NCI-H2107 (cell line): ENCODE measurements around the gene FBXL14.

Source experiments
- DNase-seq: peaks from one replicate; lab custom pipeline; 2025; lab: John Stamatoyannopoulos, UW

FBXL14 gene

DNA sequence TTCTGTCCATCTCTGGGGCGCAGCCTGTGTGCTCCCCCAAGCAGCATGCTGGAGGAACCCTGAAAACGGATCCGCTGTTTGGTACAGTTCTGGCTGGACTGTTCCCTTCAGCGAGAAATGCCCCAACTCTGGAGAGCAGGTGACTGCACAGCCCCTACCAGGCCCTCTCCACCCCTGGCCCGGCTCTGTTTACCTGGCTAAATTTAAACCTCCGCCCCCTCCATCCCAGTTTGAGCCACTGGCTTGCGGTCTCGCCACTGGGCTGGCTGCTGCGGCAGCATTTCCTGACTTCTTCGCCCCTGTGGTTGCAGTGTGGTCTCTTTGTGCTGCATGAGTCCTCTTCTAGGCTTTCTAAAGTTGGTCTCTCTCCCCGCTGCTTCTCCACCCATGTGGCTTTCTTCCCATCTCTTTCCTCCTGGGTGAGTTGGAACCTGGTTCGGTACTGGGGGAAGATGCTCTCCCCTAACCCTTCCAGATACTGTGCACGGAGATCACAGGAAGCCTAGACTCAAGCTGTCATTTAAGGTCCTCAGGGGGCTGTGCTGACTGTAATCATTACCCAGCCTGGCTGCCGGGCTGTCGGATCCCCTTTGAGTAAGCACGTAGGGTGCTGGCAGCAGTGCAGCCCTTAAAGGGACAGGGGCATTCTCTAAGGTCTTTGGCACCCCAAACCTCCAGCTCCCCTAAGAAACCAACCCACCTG is 60.6 kb downstream of the FBXL14 start:
- DNase-seq: no peak

DNA sequence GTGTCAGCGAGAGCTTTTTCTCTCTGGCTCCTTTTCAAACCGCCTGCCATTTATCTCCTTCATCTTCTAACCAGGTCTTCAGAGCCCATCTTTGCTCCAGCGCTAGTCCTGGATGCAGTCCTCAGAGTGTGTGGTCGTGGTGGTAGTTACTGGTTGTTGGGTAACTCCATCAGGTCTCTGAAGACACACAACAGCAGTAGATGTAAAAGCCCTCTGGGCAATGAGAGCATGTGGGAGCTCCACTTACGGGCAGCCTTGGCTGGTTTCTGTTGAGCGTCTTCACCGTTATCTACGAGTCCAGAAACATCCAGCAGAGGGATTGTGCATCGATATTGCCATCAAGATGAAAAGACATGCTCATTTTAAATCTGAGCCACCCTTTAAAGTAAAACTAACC is 61.2 kb downstream of the FBXL14 start:
- DNase-seq: no peak

DNA sequence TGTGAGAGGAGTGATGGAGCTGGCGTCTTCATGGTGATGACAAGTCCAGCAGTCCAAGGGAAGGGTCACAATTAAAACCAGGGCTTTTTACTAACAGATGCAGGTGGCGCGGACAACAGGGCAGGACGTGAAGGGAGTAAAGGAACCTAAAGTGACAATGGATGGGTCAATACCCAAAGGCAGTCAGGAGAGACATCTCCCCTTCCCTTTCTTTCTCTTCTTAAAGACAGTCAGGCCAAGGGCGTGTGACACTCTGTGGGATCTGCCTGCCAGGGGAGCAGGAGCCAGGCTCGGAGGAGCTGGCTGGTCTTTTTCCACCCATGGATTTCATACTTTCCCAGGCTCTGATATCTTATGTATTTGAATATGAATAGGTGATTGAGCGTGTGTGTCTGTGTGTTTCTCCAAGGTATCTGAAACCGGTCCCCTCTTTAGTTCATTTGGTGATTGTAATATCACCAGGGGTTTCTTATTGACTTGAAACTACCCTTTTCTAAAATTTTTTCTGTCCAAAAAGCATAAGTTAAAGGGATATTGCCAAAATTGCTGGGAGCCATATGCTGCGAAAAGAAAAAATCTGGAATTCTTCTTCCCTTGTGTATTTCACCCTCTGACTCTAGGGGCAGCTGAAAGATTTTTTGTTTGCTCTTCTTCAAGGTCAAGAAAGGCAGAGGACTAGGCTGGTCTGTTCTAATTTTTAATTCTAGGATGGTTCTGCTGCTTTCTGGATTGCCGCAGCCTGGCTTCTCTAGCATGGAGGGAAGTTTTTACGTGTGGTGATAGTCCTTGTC is 61.8 kb downstream of the FBXL14 start:
- DNase-seq: no peak

DNA sequence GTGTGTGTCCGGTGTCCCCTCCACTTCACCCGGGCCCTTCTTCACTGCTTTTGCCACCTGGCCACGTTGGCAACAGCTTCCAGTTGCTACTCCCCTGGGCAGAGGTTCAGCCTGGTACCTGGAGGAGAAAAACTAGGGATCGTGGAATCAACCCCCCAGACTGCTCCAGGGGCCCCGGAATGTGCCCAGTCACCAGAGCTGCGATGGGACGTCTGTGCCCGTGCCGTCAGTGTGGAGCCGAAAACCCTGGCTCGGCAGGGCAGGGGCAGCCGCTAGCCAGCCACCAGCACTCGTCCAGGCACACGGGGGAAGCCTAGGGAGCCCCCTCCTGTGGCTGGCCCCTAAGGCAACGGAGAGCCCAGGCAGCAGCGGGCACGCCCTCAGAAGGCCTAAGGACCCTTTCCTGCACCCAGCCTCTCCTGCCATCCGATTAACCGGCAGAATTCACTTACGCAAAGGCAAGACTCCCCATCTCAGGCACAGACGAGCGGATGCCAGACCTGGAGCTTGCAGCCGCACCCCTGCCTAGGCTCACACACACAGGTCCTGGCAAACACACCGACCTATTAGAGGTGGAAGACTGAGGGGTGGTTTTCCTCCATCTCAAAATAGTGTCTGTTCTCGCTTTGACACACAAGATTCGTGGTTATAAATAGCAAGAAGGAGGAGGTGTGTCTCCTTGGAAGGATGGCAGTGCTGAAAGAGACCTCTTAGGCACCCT is 62.6 kb downstream of the FBXL14 start:
- no peak for DNase-seq

DNA sequence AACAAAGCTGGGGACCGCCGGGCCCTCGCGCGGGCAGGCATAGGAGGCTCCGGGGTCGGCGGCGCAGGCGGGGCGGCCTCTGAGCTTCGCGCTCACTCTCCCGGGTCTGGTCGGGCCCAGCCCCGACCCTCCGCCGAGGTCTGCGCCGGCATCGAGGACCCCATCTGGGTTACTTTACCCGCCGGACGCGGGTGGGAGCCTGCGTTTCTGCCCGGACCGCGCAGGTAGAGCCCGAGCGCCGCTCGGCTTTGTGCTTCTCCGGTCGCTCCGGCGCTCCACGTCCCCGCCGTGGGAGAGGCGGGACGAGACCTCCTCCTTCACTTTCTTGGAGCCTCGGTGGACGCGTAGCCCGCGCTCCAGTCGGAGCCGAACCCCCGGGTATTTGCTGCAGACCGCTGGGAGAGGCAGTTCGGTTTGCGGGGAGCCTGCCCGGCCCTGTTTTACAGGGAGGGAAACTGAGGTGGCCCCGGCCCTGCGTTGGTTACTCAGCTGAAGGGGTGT is 63.2 kb downstream of the FBXL14 start:
- DNase-seq: no peak

DNA sequence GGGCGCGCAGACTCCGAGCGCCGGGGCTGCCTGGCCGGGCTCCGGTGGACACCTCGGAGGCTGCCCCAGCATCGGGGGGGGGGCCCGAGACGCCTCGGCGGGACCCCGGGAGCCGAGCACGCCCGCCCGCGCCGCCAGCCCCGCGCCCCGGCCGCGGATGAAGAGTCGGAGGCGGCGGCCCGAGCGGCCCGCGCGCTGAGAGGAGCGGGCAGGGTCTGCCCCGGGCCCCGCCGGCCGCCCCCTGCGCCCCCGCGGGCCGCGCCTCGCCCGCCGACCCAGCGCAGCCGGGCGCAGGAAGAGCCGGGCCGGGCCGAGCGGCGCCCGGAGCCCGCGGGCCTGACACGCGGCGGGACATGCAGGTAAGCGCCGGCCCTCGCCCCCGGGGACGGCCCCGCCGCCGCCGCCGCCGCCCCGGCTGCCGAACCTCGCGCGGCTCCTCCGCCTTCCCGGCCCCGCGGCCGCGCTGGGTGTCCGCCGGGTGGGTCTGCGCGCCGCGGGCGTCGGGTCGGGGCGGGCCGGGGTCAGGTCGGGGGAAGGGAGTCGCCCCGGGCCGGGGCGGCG is 63.7 kb downstream of the FBXL14 start:
- no peak for DNase-seq

DNA sequence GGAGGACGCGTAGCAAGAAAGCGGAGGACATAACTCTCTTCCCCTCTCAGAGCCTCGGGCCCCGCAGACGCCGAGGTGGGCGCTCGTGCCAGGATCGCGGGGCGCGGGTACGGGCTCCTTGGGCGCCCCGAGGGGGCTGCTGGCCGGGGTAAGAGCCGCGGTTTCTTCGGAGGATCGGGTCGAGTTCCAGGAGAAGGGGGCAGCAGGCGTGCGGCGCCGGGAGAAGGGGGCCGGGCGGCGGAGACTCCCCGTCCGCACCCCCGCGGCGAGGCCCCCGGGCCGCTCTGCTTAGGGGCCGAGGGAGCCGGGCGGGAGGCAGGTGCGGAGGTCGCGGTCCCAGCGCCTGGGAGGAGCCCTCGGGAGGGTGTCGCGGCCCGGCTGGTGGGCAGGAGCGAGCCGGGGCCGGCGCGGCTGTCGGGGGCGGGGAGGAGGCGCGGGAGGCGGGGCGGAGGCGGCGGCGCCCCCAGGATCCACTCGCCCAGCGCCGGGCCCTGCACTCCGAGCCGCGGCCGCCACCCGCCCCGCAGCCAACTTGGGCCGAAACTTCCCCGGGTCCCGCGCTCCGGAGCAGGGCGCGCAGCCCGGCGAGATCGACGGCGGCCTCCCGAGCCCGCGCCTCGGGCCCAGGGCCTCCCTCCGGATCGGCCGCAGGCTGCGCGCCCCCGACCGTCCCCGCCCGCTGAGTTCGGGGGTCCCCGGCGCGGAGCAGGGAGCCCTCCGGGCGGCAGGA is 64.4 kb downstream of the FBXL14 start:
- no peak for DNase-seq

DNA sequence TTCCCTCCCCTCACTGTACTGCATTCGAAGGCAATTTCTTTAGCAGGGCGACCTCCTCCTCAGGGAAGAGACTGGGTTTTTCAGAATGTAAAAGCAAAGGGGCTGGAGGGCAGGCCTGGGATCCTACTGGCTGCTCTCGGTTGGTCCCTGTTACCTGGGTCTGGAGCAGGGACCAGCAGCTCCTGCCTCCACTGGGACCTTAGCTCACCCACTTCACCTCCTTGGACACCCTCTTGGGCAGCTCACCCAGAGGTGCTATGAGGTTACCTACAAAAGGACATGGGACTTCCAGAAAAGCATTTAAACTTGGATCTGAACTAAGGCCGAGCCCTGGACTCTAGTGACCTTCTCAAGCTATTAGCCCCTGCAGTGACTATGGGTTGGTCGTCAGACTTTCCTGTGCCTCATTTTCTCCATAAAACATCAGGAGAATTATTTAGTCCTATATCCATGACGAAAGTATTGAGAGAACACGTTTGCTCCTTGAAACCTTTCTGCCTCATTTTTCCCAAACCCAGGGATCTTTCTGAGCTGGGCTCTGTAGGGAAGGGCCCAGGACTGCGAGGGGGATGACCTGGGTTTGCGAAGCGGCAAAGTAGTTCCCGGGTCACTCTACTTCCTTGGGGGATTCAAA is 65.0 kb downstream of the FBXL14 start:
- no peak for DNase-seq

DNA sequence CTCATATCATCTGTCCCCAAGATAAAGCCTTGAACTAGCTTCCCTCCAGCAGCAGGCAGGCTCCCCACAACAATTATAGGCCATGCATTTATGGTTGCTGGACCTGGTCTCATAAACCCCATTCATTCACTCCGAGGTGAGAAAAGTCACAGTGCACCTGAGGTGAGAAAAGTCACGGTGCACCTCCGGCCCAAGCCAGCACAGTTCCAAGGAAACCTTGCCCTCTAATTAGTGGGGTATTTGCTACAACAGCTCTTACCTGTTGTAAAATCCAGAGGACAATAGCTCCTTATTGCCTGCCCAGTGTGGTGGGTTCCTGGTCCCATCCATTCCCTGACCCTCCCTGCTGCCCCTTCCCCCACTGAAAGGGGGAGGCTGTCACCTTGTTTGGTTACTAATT is 65.6 kb downstream of the FBXL14 start:
- no peak for DNase-seq

DNA sequence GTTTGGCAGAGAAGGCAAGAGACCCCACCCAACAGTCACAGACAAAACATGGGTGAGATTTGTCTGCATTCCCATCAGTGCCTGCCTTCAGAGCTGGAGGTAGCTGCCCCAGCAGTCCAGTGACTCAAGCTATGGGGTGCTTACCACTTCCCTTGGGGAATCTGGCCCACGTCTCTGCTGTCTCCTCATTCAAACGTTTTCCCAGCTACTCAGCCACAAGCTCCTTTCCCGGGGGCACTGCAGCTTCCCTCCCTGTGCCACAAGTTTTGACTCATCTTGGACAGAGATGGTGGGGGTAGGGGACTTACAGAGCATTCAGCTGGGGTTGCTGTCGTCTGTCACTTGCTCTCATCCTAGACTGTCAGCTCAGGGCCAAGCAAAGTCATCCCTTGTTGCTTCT is 66.6 kb downstream of the FBXL14 start:
- no peak for DNase-seq

DNA sequence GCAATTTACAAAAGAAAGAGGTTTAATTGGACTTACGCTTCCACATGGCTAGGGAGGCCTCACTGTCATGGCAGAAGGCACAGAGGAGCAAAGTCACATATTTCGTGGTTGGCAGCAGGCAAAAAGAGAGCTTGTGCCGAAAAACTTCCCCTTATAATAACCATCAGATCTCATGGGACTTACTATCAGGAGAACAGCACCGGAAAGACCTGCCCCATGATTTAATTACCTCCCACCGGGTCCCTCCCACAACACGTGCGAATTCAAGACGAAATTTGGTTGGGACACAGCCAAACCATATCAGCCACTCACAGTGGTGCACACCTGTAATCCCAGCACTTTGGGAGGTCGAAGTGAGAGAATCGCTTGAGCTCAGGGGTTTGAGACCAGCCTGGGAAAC is 68.5 kb downstream of the FBXL14 start:
- no peak for DNase-seq

DNA sequence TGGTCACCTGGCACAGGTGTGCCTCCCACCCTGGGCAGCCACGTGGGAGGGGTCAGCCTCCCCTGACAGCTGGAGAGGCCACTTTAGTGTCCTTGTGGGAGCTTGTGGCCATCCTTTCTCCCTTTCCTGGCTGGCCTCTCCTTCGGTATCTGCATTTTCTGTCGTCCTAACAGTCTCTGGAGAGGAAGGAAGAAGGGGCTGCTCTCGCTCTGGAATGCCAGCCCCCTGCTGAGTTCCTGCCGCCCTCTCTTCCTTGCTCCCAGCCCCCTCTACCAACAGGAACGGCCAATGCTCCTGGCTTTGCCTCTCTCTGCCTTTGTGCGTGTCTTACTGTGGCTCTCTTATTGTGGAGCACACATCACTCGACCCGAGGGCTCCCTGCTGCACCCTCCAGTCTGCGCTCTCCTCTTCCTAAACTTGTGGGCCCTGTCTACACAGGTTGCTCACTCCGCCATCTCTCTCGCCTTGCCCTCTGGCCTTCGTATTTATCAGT is 70.8 kb downstream of the FBXL14 start:
- no peak for DNase-seq

DNA sequence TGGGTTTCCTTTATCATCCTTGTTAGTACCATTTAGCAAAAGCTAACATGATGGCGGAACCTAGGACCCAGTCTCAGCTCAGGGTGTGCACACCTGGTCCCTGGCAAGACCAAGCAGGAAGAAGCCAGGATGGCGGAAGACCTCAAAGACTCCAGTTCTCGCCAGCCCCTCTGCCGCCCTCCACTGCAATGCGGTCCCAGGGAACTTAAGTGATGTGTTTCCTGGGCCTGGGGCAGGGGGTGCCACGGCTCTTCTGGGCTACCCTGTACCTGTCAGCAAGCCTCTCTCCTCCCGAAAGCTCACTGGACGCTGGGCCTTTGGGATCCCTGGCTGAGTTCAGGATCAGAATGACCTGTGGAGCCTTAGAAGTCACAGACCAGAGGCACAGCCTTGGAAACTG is 71.3 kb downstream of the FBXL14 start:
- no peak for DNase-seq

DNA sequence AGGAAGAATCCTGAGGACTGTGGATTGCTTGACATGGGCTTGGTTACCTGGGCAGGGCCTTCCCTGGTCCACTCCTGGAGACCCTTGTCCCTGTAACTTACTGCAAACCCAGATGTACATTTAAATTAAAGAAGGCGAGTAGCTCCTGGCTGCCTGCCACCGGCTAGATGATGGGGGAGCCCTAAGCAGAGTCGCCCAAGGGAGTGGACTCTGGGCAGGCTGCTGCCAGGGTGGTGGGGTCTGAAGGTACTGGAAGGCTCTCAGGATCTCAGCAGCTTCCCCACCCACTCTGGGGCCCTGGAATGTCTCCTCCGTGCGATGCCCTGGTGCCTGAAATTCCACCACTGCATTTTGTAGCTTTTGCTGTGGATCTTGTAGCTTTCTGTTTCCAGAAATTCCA is 74.7 kb downstream of the FBXL14 start:
- no peak for DNase-seq

DNA sequence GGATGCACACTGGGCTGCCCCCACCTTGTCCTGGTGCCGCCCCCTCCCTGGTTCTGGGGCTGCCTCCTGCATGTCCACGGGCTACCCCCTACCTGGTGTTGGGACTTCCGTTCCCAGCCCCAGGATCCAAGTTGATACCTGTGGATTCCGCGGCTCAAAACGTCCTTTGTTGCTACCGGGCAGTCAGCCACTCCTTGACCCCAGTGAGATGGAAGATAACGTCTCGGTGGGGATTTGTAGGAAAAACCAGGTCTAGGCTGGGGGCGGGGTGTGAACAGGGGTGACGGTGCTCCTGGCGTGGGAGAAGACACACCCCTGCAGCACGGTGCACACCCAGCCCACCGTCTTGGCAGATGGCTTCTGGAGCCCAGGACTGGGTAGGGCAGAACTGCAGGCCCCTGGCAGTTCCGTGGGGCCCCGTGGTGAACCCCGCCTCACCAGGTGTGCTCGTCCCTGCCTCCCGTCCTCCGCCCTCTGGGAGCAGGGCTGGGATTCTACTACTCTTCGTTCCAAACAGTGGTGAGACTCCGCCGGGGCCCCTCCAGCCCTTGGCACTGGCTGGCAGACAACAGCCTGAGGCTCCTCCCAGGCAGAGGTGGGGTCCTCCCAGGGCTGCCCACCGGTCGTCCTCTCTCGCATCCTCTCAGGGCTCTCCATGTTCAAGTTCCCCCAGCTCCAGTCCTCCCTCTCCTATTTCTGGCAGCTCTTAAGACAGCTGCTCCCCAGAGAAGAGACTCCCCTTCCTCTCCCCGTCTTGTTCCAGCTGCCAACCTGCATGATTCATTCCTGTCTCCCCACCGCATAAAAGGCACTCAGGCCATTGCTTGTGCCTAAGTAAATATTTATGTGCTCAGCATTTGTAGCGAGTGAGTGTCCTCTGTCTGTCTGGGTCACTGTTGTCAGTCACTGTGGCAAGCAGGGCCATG is 75.5 kb downstream of the FBXL14 start:
- DNase-seq: no peak

DNA sequence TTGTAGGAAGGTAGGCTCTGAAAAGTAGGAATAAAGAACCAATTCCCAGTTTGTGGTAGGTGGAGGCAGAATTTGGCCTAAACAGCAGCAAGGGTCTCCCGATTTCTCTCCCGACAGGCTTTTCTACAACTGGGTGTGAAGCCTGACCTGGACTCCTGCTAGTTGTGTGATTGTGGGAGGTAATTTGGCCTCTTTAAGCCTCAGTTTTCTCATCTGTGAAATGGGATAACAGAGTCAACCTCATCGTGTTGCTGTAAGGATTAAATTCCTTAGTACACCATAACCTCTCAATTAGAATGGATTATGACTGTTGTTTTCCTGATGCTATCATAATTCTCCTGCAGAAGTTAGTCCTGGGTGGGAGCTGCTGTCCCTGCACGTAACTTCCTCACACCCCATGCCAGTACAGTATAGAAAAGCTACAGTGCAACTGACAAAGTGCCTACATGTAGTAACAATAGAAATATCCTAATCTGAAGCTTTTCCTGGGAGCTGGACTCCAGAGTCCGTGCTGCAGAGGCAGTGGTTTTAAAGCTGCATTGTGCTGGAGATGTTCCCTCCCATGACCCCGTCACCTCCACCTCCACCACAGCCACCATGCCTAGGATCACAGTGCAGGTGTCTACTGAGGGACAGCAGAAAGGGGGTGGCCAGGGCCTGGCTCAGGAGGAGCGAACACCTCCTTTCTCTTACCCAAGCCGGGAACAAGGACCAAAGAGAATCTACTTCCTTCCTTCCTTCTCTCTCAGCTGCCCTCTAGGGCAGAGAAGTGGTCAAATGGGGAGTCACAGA is 76.5 kb downstream of the FBXL14 start:
- DNase-seq: no peak

DNA sequence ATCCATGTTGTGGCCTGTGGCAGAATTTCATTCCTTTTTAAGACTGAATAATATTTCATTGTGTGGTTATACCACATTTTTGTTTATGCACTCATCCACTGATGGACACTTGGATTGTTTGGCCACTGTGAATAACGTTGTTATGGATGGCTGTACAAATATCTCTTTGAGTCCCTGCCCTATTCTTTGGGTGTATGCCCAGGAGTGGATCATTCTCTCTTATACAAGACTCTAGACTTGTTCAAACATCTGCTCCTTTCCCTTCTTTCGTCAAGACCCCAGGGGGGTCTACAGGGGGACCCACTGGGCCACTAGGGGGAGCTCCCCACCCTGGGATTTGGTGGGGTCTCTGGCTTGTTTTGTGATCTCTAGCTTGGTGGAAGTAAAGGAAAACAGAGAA is 77.4 kb downstream of the FBXL14 start:
- no peak for DNase-seq
